HEK293T (cell line): ENCODE results near the gene KIF16B.

Experiments
- CTCF ChIA-PET: fragments of 350-600 bp; formaldehyde crosslinking; extraction: SDS; loops from one replicate; lab custom pipeline; 2021; ENCODE audit warnings: antibody characterized with exemption, inconsistent platforms; lab: Yijun Ruan, JAX
- POLR2A ChIA-PET: fragments of 350-600 bp; formaldehyde crosslinking; extraction: SDS; loops from one replicate; lab custom pipeline; 2020; ENCODE audit warnings: antibody characterized with exemption, inconsistent platforms; lab: Yijun Ruan, JAX
- DNase-seq: peaks from one replicate; pipeline ENCODE4 v3.0.0; 2012; ENCODE audit warnings: mixed read lengths; ENCODE audit errors: extremely low spot score
- ARNT ChIP-seq: fragments of 450-650 bp; IDR thresholded peaks from 2 replicates; pipeline ENCODE4 v1.6.1; 2017; ENCODE audit warnings: mild to moderate bottlenecking
- BHLHE40 ChIP-seq: fragments of 450-650 bp; IDR thresholded peaks from 2 replicates; pipeline ENCODE4 v1.6.1; 2016; ENCODE audit warnings: mild to moderate bottlenecking, moderate library complexity, borderline replicate concordance
- CTBP1 ChIP-seq: fragments of 450-650 bp; IDR thresholded peaks from 2 replicates; pipeline ENCODE4 v1.6.1; 2016; ENCODE audit warnings: borderline replicate concordance
- ELF4 ChIP-seq: fragments of 450-650 bp; IDR thresholded peaks from 2 replicates; pipeline ENCODE4 v1.6.1; 2017; ENCODE audit warnings: antibody characterized with exemption
- FOXA1 ChIP-seq: fragments of 450-650 bp; IDR thresholded peaks from 2 replicates; pipeline ENCODE4 v1.6.1; 2016; ENCODE audit warnings: mild to moderate bottlenecking
- FOXK2 ChIP-seq: fragments of 450-650 bp; IDR thresholded peaks from 2 replicates; pipeline ENCODE4 v1.6.1; 2016; ENCODE audit warnings: mild to moderate bottlenecking
- FOXM1 ChIP-seq: fragments of 450-650 bp; IDR thresholded peaks from 2 replicates; pipeline ENCODE4 v1.6.1; 2017; ENCODE audit warnings: mild to moderate bottlenecking, borderline replicate concordance
- HDGF ChIP-seq: fragments of 450-650 bp; IDR thresholded peaks from 2 replicates; pipeline ENCODE4 v1.6.1; 2017; ENCODE audit warnings: antibody characterized with exemption, borderline replicate concordance
- L3MBTL2 ChIP-seq: fragments of 450-650 bp; conservative IDR thresholded peaks from 2 replicates; pipeline ENCODE4 v1.6.1; 2016; ENCODE audit warnings: mild to moderate bottlenecking
- LEF1 ChIP-seq: fragments of 450-650 bp; IDR thresholded peaks from 2 replicates; pipeline ENCODE4 v1.6.1; 2017; ENCODE audit warnings: mild to moderate bottlenecking, borderline replicate concordance
- NFRKB ChIP-seq: fragments of 450-650 bp; IDR thresholded peaks from 2 replicates; pipeline ENCODE4 v1.6.1; 2016; ENCODE audit warnings: mild to moderate bottlenecking, moderate library complexity
- PKNOX1 ChIP-seq: fragments of 450-650 bp; IDR thresholded peaks from 2 replicates; pipeline ENCODE4 v1.6.1; 2016
- SP1 ChIP-seq: fragments of 450-650 bp; IDR thresholded peaks from 2 replicates; pipeline ENCODE4 v1.6.1; 2017
- SUZ12 ChIP-seq: fragments of 450-650 bp; IDR thresholded peaks from 2 replicates; pipeline ENCODE4 v1.6.1; 2016; ENCODE audit warnings: mild to moderate bottlenecking
- TARDBP ChIP-seq: fragments of 450-650 bp; IDR thresholded peaks from 2 replicates; pipeline ENCODE4 v1.6.1; 2016
- ZNF384 ChIP-seq: fragments of 450-650 bp; IDR thresholded peaks from 2 replicates; pipeline ENCODE4 v1.6.1; 2016

KIF16B gene

DNA sequence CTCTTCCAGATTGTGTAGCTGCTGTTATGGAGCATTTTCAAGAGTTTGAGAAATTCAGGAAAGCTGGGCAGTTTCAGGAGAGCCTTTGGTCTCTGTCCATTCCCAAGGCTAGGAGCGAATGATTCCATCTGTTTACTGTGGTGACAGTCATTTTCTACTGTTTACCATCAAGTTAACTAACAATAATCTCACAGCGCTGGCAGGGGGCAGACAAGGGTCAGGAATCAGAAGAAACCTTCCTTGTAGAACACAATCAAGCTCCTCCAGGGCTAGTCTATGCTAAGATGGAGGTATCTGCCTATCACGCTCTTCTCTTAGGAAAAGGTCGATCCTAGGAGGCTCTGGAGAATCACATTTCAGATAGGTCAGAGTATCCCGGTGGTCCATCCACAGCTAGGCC, 293.9 kb downstream of the KIF16B start:
- DNase-seq, result no peak
- ChIA-PET CTCF (no interaction called here), POLR2A (no interaction called here)
- TF ChIP-seq ZNF384 (no peak), HDGF (no peak), BHLHE40 (no peak), FOXA1 (no peak), L3MBTL2 (no peak), FOXM1 (no peak), TARDBP (no peak), NFRKB (no peak), LEF1 (no peak)

DNA sequence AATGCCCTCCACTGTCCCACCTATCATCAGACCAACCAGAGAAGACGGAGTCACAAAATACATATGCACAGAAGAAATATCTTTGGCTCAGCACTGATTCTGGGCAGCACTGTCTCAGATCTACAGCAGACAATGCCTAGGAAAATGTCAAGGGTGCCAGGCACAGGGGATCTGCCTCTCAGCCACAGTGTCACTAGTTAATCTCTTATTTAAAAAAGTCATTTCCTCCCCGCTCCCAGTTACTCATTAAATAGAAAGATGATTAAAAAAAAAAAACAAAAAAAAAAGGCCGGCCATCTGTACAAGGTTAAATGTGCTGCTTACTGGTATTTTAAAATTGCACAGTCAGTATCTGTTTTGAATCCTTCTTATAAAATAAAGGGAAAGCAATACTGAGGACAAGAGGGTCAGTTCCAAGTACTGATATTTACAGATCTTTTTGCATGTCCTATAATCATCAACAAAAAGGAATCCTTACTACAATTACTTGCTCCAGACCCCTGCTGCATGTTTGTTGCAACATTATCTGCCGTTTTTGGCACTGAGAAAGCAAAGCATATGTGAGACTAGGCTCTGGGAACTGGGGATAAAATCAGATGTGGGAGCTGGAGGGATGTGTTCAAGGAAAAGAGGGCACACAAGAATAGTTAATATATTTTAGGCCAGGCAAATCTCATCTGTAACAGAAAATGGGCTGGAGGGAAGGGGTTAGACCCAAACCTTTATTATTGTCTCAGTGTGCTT, 299.3 kb downstream of the KIF16B start:
- DNase-seq, result no peak
- CTCF ChIA-PET, result no interaction called here
- POLR2A ChIA-PET, result no interaction called here
- TF ChIP-seq SUZ12 (no peak), ZNF384 (no peak), FOXK2 (no peak), FOXA1 (no peak), NFRKB (no peak), LEF1 (no peak), CTBP1 (no peak), ARNT (no peak), ELF4 (no peak)

DNA sequence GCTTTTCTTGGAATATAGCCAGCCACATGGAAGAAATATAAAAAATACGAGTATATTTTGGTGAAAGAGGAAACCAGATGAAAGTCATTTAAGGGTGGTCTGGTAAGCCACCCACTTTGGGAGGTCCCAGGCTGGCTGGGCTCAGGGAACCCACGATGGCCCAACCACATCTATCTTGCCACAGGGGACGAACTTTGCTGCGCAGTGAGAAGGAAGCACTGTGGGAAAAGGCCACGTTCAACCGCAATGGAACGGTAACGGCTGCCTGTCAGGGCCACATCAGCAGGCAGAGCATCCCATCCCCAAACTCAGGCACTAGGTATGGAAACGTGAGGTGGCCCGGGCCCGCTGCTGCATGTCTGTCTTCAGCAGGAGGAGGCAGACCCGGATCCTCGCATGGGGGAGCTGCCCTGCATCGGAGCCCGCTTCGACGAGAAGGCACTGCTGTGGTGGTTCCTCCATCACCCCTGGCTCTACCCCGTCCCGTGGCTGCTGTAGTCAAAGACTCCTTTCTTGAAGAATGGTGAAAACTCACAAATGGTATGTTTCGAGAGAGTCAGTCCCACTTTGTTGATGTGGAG, 300.4 kb downstream of the KIF16B start:
- no peak for DNase-seq
- ChIA-PET CTCF (no interaction called here), POLR2A (no interaction called here)
- TF ChIP-seq CTBP1, result no peak
- no peak for TF ChIP-seq PKNOX1
- no peak for TF ChIP-seq BHLHE40
- no peak for TF ChIP-seq ELF4
- no peak for TF ChIP-seq SUZ12
- TF ChIP-seq HDGF, result no peak
- no peak for TF ChIP-seq FOXK2
- no peak for TF ChIP-seq FOXM1
- no peak for TF ChIP-seq FOXA1
- TF ChIP-seq TARDBP, result no peak
- TF ChIP-seq ARNT, result no peak
- TF ChIP-seq LEF1, result no peak
- TF ChIP-seq L3MBTL2, result no peak

DNA sequence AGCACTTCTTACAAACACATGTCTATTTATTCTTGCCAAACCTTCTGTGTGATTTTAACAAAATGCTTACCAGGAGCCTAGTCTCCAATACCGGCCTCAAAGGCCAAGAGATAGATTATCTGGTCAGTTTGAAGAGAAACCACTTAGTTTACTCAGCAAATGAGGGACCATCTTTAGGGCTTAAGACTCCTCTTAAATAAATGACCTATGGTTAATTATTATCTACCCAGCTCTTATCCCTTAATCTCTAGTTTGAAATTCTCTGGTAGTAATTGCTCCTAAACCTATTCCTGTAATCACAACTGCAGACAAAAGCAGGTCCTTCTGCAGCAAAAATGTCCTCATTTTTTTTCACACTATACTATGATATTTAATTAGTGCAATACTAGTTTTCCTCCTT, 301.8 kb downstream of the KIF16B start:
- no peak for TF ChIP-seq ARNT
- TF ChIP-seq FOXK2, result no peak
- TF ChIP-seq ELF4, result no peak
- no peak for TF ChIP-seq HDGF
- no peak for TF ChIP-seq FOXM1
- no peak for TF ChIP-seq FOXA1
- TF ChIP-seq BHLHE40, result no peak
- no peak for TF ChIP-seq L3MBTL2
- POLR2A ChIA-PET, result no interaction called here
- CTCF ChIA-PET, result no interaction called here
- DNase-seq, result no peak

DNA sequence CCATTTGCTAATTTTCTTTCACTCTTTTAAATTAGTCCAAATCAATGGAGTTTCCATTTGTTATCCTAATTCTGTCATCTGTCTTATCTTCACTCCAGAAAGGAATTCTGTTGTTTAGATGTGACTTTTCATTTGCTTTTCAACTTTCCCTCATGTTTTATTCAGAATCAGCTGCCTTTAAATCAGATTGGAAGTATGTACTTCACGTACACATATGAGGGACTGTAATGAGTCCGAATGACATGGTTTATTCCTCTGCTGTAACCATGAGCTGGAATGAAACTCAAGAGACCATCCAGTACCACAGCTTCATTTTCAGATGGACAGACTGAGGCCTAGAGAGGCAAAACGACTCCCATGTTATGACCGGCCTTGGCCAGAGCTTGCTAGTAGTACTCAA, 302.3 kb downstream of the KIF16B start:
- CTCF ChIA-PET, result no interaction called here
- POLR2A ChIA-PET, result no interaction called here
- no peak for DNase-seq
- TF ChIP-seq LEF1 (no peak), ELF4 (no peak), SUZ12 (no peak), L3MBTL2 (no peak), BHLHE40 (no peak), SP1 (no peak), HDGF (no peak), TARDBP (no peak), FOXM1 (no peak), FOXK2 (no peak), NFRKB (no peak), CTBP1 (no peak), ARNT (no peak), FOXA1 (no peak), ZNF384 (no peak)

DNA sequence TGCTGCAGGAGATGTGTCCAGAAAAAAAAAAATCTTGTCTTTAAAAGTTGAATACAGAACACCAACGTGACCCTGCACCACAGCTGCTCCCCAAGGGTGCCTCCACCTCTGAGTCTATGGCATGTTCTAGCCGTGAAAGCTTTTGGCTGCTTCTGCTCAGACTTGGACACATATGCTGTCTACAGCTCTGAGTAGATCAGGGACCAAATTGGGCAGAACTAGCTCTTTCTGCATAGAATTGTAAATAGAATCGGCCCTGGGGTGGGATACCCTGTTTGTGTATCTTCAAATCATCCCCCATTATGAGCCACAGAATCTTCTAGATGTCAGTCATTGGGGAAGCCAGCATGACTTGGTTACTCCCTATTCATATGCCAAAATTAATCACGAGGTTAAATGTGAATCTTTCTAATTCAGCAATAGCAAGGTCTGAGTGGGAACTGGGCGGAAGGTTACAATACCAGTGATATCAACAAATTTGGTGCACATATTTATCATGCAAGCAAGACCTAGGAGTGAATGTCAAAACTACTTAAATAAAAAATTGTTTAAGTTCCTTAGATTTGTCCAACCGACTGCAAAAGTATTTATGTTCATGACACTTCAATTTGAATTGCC, 302.8 kb downstream of the KIF16B start:
- ChIA-PET CTCF (no interaction called here), POLR2A (no interaction called here)
- TF ChIP-seq ELF4 (no peak), FOXA1 (no peak), LEF1 (no peak), CTBP1 (no peak)
- DNase-seq, result no peak

GRCh38 chr20:16267526-16267925, 305.7 kb downstream of the KIF16B start:
- POLR2A ChIA-PET, result no interaction called here
- CTCF ChIA-PET, result no interaction called here
- no peak for TF ChIP-seq ZNF384
- TF ChIP-seq TARDBP, result no peak
- no peak for TF ChIP-seq LEF1
- no peak for TF ChIP-seq ELF4
- no peak for TF ChIP-seq NFRKB
- no peak for TF ChIP-seq SUZ12
- TF ChIP-seq L3MBTL2, result no peak
- TF ChIP-seq CTBP1, result no peak
- TF ChIP-seq HDGF, result no peak
- no peak for TF ChIP-seq SP1
- no peak for TF ChIP-seq FOXM1
- TF ChIP-seq FOXA1, result no peak
- TF ChIP-seq BHLHE40, result no peak
- TF ChIP-seq FOXK2, result no peak
- TF ChIP-seq ARNT, result no peak
- no peak for TF ChIP-seq PKNOX1
- no peak for DNase-seq
